OCI-M1 (cell line): ENCODE measurements around the gene OLFM2.

Experiments
- DNase-seq: peaks from one replicate; lab custom pipeline; 2025; lab: John Stamatoyannopoulos, UW

Gene OLFM2

GRCh38 chr19:9906475-9907087 is 29.7 kb downstream of the OLFM2 start:
- no peak for DNase-seq

- DNase-seq = no peak
These were observed 33.0 kb downstream of the OLFM2 start for GRCh38 chr19:9903336-9903735.

- no peak for DNase-seq
These were observed 34.7 kb downstream of the OLFM2 start for GRCh38 chr19:9901642-9902041.

DNA sequence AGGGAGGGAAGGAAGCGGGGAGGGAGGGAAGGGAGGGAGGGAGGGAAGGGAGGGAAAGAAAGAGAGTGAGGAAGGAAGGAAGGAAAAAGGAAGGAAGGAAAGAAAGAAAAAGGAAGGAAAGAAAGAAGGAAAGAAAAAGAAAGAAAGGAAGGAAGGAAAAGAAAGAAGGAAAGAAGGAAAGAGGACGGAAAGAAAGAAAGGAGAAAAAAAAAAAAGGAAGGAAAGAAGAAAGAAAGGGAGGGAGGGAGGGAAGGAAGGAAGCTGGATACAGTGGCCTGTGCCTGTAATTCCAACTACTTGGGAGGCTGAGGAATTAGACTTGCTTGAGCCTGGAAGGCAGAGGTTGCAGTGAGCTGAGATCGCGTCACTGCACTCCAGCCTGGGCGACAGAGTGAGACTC is 35.3 kb downstream of the OLFM2 start:
- DNase-seq = no peak

DNA sequence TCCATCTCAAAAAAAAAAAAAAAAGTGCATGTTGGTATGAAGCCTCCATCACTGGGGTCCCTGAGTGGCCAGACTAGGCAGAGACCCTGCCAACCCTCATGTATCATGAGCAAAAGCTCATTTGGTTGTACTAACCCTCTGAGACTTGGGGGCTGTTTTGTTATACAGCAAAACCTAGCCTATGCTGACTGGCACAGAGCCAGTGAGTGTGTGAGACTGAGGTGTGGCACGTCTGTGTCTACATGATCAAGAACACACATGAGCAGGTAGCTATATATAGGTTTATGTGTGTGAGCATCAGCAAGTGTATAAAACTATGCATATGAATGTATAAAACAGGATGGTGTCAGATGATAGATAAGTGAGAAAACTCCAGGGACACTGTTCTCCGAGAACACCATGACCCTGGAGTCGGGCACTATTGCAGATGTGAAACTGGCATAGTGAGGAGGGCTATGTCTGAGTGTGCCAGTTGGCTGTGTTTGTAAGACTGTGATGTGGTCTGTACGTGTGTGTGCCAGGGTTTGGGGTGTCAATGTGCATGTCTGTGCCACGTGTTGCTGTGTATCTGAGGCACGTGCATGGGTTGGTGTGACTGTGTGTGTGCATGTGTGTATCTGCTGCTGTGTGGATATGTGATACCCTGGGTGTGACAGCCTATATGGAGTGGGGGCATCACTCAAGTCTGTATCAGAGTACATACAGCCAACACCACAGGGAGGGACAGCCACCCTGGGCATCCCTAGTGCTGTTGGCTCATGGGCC is 44.5 kb downstream of the OLFM2 start:
- no peak for DNase-seq

DNA sequence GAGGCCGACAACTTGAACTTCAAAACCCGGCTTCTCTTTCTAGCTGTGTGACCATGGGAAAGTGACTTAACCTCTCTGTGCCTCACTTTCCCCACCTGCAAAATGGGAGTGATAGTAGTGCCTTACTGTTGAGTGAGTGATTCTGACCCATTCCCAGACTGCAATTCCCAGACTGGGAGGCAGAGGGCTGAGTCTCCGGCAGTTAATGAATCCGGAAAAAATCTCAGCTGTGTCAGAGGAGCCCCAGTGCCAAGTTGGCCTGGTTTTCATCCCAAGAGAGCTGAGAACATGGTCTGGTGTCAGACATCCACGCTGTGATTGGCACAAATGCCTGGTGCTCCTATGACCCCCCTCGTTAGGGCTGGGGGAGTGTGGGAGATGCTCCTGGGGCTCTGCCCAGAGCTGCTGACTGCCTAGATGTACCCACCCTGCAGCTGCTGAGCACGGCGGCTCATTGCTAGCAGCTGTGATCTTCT is 51.2 kb downstream of the OLFM2 start:
- no peak for DNase-seq

DNA sequence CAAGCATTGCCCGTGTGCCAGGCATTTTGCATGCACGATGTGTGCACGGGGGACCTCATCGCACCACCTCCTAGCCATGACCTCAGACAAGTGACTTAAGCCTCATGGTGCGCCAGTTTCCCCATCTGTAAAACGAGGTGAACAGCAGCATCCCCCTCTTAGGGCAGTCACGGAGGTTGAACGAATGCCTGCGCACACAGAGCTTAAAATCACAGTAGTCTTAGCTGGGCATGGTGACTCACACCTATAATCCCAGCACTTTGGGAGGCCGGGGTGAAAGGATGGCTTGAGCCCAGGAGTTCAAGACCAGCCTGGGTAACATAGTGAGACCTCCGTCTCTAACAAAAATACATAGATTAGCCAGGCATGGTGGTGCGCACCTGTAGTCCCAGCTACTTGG is 52.6 kb downstream of the OLFM2 start:
- DNase-seq = no peak

GRCh38 chr19:9883231-9883758 is 53.0 kb downstream of the OLFM2 start:
- no peak for DNase-seq

- DNase-seq = no peak
These were observed 54.6 kb downstream of the OLFM2 start for GRCh38 chr19:9881720-9882119.

GRCh38 chr19:9878511-9879196 is 57.7 kb downstream of the OLFM2 start:
- no peak for DNase-seq

- no peak for DNase-seq
These were observed 58.4 kb downstream of the OLFM2 start for GRCh38 chr19:9877780-9878510.

- no peak for DNase-seq
These were observed 60.5 kb downstream of the OLFM2 start for GRCh38 chr19:9875796-9876195.

- DNase-seq = no peak
These were observed 61.2 kb downstream of the OLFM2 start for GRCh38 chr19:9875031-9875627.

- DNase-seq = no peak
These were observed 63.6 kb downstream of the OLFM2 start for GRCh38 chr19:9872618-9873242.

- no peak for DNase-seq
These were observed 64.5 kb downstream of the OLFM2 start for GRCh38 chr19:9871626-9872338.

GRCh38 chr19:9868983-9869617 is 67.2 kb downstream of the OLFM2 start:
- DNase-seq = no peak

DNA sequence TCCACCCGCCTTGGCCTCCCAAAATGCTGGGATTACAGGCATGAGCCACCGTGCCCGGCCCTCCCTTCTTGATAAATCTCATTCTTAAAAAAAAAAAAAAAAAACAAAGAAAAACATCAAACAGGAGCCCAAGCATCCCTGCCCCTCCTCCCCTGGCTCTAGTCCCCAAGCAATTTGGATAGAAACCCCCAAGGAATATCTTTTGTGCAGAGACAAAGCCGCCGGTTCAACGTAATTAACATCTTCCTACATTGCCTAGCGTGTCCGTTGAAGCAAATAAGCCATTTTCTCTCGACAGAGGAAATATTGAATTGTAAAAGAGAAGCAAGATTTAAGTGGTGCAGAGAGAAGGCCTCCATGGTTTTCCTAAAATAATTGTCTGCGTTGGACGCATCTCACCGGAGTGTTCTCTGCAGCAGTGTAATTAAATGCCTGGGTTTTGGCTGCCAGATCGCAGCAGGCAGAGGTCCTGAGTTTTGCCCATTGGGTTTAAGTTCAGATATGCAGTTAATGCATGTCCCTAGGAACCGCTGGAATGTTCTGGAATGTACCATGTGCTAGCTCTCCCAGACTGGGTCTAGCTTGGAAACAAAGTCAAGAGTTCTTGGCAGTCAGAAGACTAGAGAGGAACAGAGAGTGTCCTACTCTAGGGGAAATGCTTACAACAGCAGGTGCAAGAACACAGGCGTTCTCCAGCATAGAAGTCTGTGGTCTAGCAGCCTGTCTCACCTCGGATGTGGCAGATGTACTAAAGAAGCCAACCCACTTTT is 70.4 kb downstream of the OLFM2 start:
- no peak for DNase-seq

GRCh38 chr19:9863759-9864158 is 72.6 kb downstream of the OLFM2 start:
- no peak for DNase-seq

DNA sequence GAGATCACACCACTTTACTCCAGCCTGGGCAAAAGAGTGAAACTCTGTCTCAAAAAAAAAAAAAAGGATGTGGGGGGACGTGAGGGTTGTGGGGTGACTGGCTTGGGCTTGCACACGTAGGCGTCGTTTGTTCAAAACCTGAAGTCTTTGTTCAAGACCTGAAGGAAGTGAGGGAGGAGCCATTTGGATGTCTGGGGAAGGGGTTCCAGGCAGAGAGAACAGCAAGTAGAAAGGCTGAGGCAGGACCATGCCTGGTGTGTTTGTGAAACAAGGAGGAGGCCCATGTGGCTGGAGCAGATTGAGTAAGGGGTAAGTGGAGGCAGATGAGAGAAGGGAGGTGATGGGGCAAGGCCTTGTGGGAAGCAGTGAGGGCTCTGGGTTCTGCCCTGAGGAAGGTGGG is 73.4 kb downstream of the OLFM2 start:
- no peak for DNase-seq
